22Rv1 (cell line): ENCODE results near the gene NKD1.

Experiments
- H3K27ac ChIP-seq: fragments of 450-650 bp; 2 replicates; pipeline ENCODE4 v1.5.1; 2017
- ZFX ChIP-seq: fragments of 450-650 bp; IDR thresholded peaks from 2 replicates; pipeline ENCODE4 v1.6.1; 2017; ENCODE audit warnings: antibody characterized with exemption, borderline replicate concordance
- TF ChIP-seq, protein P1 (sequence below): fragments of 450-650 bp; IDR thresholded peaks from 2 replicates; pipeline ENCODE4 v1.5.1; 2017; ENCODE audit warnings: mild to moderate bottlenecking

NKD1 gene

GRCh38 chr16:50635505-50636392 is 87.6 kb downstream of the NKD1 start:
- no peak overlapping the region for H3K27ac ChIP-seq
- TF ChIP-seq, protein P1, sequence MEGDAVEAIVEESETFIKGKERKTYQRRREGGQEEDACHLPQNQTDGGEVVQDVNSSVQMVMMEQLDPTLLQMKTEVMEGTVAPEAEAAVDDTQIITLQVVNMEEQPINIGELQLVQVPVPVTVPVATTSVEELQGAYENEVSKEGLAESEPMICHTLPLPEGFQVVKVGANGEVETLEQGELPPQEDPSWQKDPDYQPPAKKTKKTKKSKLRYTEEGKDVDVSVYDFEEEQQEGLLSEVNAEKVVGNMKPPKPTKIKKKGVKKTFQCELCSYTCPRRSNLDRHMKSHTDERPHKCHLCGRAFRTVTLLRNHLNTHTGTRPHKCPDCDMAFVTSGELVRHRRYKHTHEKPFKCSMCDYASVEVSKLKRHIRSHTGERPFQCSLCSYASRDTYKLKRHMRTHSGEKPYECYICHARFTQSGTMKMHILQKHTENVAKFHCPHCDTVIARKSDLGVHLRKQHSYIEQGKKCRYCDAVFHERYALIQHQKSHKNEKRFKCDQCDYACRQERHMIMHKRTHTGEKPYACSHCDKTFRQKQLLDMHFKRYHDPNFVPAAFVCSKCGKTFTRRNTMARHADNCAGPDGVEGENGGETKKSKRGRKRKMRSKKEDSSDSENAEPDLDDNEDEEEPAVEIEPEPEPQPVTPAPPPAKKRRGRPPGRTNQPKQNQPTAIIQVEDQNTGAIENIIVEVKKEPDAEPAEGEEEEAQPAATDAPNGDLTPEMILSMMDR, result no peak
- no peak for TF ChIP-seq ZFX

- no peak for TF ChIP-seq ZFX
- TF ChIP-seq, protein P1, result no peak
- no peak overlapping the region for H3K27ac ChIP-seq
These were observed 88.7 kb downstream of the NKD1 start for GRCh38 chr16:50636753-50637374.

- no peak overlapping the region for H3K27ac ChIP-seq
- TF ChIP-seq, protein P1, result no peak
- no peak for TF ChIP-seq ZFX
These were observed 89.8 kb downstream of the NKD1 start for GRCh38 chr16:50637716-50638602.

DNA sequence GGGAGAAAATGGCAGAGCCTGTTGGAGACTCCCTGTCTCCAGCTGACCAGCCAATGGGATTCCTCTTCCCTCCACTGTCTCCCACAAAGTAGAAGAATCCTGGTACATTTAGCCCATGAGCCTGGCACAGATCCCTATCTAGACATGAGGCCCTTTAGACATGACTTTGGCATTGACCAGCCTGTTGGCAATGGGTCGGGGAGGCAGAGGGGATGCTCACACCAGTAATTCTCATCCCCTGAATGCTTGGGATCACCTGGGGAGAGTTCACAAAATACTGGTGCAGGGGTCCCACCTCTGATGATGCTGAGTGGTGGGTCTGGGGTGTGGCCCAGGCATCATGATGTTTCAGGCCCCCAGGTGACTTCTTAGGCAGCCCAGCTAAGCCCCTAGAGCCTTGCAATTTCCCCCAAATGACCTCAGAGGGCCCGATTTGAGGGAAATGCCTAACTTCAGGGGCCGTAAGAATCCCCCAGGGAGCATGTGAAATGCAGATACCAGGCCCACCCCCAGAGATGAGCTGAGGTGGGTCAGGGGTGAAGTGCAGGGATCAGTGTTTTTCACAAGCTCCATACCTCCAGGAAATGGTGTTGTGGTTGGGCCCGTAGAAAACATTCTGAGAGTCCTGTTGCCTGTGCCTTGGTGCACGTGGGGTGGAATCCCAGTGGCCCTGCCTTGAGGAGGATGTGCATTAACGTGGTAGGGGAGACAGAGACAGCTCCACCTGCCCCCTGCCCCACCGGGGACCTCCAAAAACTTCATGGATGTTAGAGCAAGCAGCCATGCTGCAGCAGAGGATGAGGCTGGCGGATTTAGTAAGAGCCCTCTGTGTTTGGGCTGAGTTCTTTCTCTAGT is 90.8 kb downstream of the NKD1 start:
- TF ChIP-seq, protein P1, result no peak
- TF ChIP-seq ZFX, result no peak
- H3K27ac ChIP-seq, result no peak overlapping the region

GRCh38 chr16:50640391-50640790 is 92.2 kb downstream of the NKD1 start:
- TF ChIP-seq, protein P1, result no peak
- no peak for TF ChIP-seq ZFX
- H3K27ac ChIP-seq, result no peak overlapping the region

- no peak overlapping the region for H3K27ac ChIP-seq
- TF ChIP-seq, protein P1, result no peak
These were observed 93.0 kb downstream of the NKD1 start for GRCh38 chr16:50640919-50641817.
